BE2C (cell line): ENCODE results near the gene COL27A1.

Source experiments
- DNase-seq: peaks from one replicate; pipeline ENCODE4 v3.0.0-alpha.2; 2020
- H3K27me3 ChIP-seq: fragments of 250-450 bp; sonication (Bioruptor Pico); 2 replicates; pipeline ENCODE4 v1.5.1; 2020; ENCODE audit warnings: mild to moderate bottlenecking
- H3K36me3 ChIP-seq: fragments of 250-450 bp; sonication (Bioruptor Pico); 2 replicates; pipeline ENCODE4 v1.5.1; 2020; ENCODE audit warnings: mild to moderate bottlenecking
- H3K4me1 ChIP-seq: fragments of 250-450 bp; sonication (Bioruptor Pico); 2 replicates; pipeline ENCODE4 v1.5.1; 2020
- H3K4me3 ChIP-seq: 2 replicates; pipeline ENCODE4 v1.5.1; 2011; ENCODE audit warnings: low read depth, low read length
- H3K9me3 ChIP-seq: fragments of 250-450 bp; sonication (Bioruptor Pico); 2 replicates; pipeline ENCODE4 v1.5.1; 2020
- TF ChIP-seq, protein P1 (sequence below): IDR thresholded peaks from 2 replicates; pipeline ENCODE4 v1.5.1; 2012; ENCODE audit warnings: mild to moderate bottlenecking, low read depth, low read length

The COL27A1 gene

GRCh38 chr9:114231719-114232449 is 76.5 kb downstream of the COL27A1 start:
- TF ChIP-seq, protein P1, sequence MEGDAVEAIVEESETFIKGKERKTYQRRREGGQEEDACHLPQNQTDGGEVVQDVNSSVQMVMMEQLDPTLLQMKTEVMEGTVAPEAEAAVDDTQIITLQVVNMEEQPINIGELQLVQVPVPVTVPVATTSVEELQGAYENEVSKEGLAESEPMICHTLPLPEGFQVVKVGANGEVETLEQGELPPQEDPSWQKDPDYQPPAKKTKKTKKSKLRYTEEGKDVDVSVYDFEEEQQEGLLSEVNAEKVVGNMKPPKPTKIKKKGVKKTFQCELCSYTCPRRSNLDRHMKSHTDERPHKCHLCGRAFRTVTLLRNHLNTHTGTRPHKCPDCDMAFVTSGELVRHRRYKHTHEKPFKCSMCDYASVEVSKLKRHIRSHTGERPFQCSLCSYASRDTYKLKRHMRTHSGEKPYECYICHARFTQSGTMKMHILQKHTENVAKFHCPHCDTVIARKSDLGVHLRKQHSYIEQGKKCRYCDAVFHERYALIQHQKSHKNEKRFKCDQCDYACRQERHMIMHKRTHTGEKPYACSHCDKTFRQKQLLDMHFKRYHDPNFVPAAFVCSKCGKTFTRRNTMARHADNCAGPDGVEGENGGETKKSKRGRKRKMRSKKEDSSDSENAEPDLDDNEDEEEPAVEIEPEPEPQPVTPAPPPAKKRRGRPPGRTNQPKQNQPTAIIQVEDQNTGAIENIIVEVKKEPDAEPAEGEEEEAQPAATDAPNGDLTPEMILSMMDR = no peak
- H3K4me1 ChIP-seq = no peaks in the 10 kb centered on the region

GRCh38 chr9:114233491-114234185 is 78.3 kb downstream of the COL27A1 start:
- no peaks in the 10 kb centered on the region for H3K27me3 ChIP-seq
- no peak overlapping the region for H3K4me3 ChIP-seq
- H3K9me3 ChIP-seq = no peaks in the 10 kb centered on the region
- peaks cover 5% of the 10 kb centered on the region for H3K4me1 ChIP-seq
- no peak for DNase-seq
- TF ChIP-seq, protein P1 = no peak
- no peaks in the 10 kb centered on the region for H3K36me3 ChIP-seq

More at GRCh38 chr9:114231719-114232449, 76.5 kb downstream of the COL27A1 start:
- no peak for DNase-seq
- Histone ChIP-seq H3K27me3 (no peaks in the 10 kb centered on the region), H3K36me3 (no peaks in the 10 kb centered on the region), H3K9me3 (no peaks in the 10 kb centered on the region), H3K4me3 (no peak overlapping the region)

- peaks cover 14% of the 10 kb centered on the region for H3K4me1 ChIP-seq
- no peaks in the 10 kb centered on the region for H3K36me3 ChIP-seq
- no peaks in the 10 kb centered on the region for H3K9me3 ChIP-seq
- no peak overlapping the region for H3K4me3 ChIP-seq
- no peaks in the 10 kb centered on the region for H3K27me3 ChIP-seq
- TF ChIP-seq, protein P1 = no peak
- DNase-seq = no peak
Measured at GRCh38 chr9:114235033-114235661, 79.8 kb downstream of the COL27A1 start.

DNA sequence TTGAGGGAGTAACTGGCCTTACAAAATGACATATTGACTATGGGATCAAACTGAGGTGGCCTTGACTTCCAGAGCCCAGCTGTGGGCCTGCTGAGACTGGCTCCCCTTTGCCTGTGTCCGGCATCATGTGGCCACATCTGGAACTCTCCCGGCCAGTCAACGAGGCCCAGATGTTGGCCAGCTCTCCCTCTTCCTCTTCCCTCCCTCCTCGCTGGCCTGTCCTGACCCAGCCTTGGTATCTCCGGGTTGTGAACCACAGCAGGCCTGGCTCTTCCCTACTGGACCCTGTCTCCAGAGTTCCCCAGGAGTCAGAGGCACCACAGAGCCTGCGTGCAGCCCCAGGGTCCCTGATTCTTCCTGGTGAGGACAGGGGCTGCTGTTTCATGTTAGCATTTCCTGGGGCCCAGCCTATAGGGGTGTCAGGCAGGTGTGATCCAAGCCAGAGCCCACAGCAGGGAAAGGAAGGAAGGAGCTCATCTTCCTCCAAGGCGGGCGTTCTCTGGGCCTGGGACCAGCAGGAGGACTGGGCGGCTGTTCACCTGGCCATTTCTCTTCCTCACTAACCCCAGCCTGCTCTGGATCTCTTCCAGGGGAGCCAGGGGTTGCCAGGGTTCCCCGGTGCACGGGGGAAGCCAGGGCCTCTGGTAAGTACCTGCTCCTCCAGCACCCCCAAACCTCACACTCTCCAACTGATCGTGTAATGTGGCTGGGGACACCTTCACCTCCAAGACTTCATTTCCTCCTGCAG is 81.2 kb downstream of the COL27A1 start:
- no peak for DNase-seq
- TF ChIP-seq, protein P1 = no peak
- no peak overlapping the region for H3K4me3 ChIP-seq
- no peaks in the 10 kb centered on the region for H3K9me3 ChIP-seq
- H3K36me3 ChIP-seq = no peaks in the 10 kb centered on the region
- no peaks in the 10 kb centered on the region for H3K27me3 ChIP-seq
- peaks cover 14% of the 10 kb centered on the region for H3K4me1 ChIP-seq

GRCh38 chr9:114237247-114237646 is 81.9 kb downstream of the COL27A1 start:
- Histone ChIP-seq H3K4me3 (no peak overlapping the region), H3K27me3 (no peaks in the 10 kb centered on the region), H3K36me3 (no peaks in the 10 kb centered on the region), H3K4me1 (peaks cover 14% of the 10 kb centered on the region), H3K9me3 (no peaks in the 10 kb centered on the region)
- no peak for DNase-seq
- TF ChIP-seq, protein P1 = no peak
